Measurements from ENCODE around the gene C20orf144. TPM values are rescaled to one million over a fixed set of nuclear protein-coding genes. Genes with fewer than 3 reads are reported as not detected.
A peak's percentile ranks its signal among the peaks of the same experiment; 100 is the strongest.

The C20orf144 gene
- total RNA-seq, 4 donors from 2014 or later = not detected

DNA sequence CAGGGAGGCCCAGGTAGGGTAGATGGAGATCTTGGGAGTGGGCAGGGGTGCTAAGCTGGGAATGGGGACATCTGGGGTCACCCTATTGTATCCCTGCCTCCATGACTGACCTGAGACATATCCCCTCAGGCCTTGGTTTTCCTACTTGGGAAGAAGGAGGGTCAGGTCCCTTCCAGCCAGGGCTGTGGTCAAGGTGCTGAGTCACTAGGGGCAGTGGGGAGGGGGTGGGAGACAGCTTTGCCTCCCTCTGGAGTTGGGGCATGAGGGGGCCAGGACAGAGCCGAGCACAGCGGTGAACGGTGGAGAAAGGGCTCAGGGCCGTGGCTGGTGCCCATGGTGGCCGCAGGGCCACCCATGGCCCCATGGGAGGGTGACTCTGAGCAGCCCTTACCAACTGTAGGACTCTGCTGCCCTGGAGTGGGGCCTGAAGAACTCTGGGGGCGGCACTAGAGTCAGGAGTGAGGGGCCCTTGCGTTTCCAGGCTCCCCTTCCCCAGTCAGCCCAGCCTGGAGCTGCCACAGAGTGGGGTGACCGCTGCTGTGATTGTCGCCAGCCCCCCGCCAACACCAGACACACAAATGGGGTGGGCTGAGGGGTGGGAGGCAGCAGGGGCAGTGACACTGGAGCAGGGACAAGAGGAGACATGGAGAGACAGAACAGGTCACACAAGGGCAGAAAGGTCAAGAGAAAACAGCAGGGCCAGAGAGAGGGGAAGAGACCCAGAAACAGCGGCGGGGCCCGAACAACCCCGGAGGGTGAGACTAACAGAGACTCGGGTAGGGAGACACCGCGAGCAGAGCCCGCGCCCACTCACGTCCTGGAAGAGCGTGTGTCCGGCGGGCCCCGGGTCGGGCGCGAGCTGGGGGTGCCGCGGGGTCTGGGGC is 11.5 kb downstream of the C20orf144 start:
- no peak for TF ChIP-seq POLR2A (IDR thresholded peaks at IDR 0.05)
- TF ChIP-seq EP300 (IDR thresholded peaks at IDR 0.05) = no peak
- TF ChIP-seq, protein P1, sequence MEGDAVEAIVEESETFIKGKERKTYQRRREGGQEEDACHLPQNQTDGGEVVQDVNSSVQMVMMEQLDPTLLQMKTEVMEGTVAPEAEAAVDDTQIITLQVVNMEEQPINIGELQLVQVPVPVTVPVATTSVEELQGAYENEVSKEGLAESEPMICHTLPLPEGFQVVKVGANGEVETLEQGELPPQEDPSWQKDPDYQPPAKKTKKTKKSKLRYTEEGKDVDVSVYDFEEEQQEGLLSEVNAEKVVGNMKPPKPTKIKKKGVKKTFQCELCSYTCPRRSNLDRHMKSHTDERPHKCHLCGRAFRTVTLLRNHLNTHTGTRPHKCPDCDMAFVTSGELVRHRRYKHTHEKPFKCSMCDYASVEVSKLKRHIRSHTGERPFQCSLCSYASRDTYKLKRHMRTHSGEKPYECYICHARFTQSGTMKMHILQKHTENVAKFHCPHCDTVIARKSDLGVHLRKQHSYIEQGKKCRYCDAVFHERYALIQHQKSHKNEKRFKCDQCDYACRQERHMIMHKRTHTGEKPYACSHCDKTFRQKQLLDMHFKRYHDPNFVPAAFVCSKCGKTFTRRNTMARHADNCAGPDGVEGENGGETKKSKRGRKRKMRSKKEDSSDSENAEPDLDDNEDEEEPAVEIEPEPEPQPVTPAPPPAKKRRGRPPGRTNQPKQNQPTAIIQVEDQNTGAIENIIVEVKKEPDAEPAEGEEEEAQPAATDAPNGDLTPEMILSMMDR (IDR thresholded peaks at IDR 0.05) = no peak
- Histone ChIP-seq H3K9me3 (no peaks in the 10 kb centered on the region), H3K4me3 (peak overlapping the region; percentile 65 to 88 (median 69)), H3K36me3 (peaks cover 0 to 33% (median 0%) of the 10 kb centered on the region in 3 donors), H3K4me1 (peaks cover 0 to 52% (median 35%) of the 10 kb centered on the region in 4 donors), H3K27me3 (no peaks in the 10 kb centered on the region), H3K27ac (peak overlapping the region; percentile 87 to 93 (median 92))
- no peak for DNase-seq (ENCODE audit: low spot score in 2 of 2)
- 9 to 22% methylated on average over 8 to 29 of the region's 29 CpGs for WGBS, 2 donors

DNA sequence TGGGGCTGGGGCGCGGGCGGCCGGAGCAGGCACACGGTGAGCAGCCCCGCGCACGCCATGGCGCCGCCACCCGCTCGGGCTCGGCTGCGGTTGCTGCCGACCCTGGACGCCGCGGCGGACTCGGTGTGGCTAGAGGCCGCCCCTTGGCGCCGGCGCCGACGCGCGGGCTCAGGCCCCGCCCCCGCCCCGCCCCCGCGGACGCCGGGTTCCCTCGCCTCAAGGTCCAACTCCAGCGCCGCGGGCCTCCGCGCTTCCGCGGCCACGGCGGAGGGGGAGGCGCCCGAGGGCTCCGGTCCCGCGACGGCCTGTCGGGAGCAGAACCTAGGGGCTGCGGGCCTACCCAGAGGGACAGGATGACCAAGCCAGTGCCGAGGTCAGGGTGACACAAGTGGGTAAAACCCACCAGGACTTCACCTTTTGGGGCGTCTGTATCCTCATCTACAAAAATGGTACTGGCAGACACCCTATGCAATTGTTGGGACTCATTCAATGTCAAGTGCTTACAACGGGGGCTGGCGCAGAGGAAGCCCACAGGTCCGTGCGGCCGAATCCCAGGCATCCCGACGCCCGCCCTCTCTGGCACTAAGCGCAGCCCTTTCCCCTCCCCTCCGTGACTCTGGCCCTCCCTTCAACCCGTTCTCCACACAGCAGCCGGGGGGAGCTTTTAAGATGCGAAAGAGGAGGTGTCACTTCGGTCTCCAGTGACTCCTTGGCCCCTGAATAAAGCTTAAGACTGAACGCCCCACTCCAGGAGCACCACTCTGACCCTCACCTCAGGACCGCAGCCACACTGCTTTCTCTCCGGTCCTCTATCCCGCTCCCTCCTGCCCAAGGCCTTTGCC is 12.4 kb downstream of the C20orf144 start, which contains the start of gene NECAB3:
Gene NECAB3 (minus strand): TSS at position 135 of the 842 bp plus-strand sequence. CDS start 76 bp downstream, at position 59.
- Histone ChIP-seq H3K27me3 (no peaks in the 10 kb centered on the region), H3K27ac (peak within 1 kb of the TSS; percentile 87 to 100 (median 93)), H3K4me1 (peaks cover 0 to 52% (median 35%) of the 10 kb centered on the region in 4 donors), H3K4me3 (peak within 1 kb of the TSS; percentile 65 to 88 (median 69)), H3K36me3 (peaks cover 0 to 24% (median 0%) of the 10 kb centered on the region in 3 donors), H3K9me3 (no peaks in the 10 kb centered on the region)
- DNase-seq (ENCODE audit: low spot score in 2 of 2) = peak; percentile 78
- 5 to 6% methylated on average over 16 to 36 of the region's 73 CpGs for WGBS, 2 donors
- TF ChIP-seq POLR2A (IDR thresholded peaks at IDR 0.05) (peak; percentile 51 to 79), EP300 (IDR thresholded peaks at IDR 0.05) (peak in 1 of 2 donors; percentile 73)
- TF ChIP-seq, protein P1 (IDR thresholded peaks at IDR 0.05) = no peak

DNA sequence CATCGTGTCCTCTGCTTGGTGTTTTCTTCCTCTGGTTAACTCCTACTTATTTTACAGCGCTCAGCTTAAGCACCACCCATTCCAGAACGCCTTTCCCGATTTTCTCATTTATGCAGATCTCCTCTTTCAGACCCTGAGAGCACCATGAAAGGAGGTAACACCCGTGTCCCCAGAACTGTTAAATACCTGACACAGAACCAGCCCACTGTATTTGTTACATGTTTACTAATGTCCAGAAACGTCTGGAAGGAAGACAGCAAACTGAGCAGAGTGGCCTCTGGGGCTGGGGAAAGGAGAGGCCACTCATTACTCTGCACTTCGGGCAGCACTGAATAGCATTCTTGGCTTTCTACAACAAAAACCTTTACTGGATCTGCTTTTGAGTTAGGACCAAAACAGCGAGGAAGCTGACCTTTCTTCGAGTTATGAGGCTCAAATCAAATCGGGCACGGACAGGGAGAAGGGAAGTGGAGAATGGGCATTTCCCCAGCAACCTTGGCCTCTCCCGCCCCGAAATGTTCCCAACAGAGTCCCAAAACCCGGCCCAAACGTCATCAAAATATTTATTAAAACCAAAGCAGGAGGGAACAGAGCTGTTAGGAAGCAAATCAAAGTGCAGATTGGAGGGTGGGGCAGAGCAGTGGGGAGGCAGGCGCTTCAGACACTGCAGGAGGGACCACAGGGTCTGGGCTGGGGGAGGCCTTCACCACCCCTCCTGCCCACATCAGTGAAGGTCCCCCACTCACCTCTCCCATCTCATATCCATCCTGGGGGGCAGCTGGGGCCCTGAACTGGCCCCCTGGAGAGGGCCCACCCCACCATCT is 13.2 kb downstream of the C20orf144 start:
- H3K9me3 ChIP-seq = no peaks in the 10 kb centered on the region
- DNase-seq (ENCODE audit: low spot score in 2 of 2) = peak; percentile 59 to 79
- peaks cover 0 to 52% (median 35%) of the 10 kb centered on the region in 4 donors for H3K4me1 ChIP-seq
- peaks cover 0 to 16% (median 0%) of the 10 kb centered on the region in 3 donors for H3K36me3 ChIP-seq
- H3K27ac ChIP-seq = peak overlapping the region; percentile 87 to 100 (median 93)
- H3K4me3 ChIP-seq = peak overlapping the region in 3 of 4 donors; percentile 65 to 88 (median 67)
- WGBS, 2 donors = 13 to 22% methylated on average over 16 of the region's 16 CpGs
- TF ChIP-seq EP300 (IDR thresholded peaks at IDR 0.05) = peak in 1 of 2 donors; percentile 72
- TF ChIP-seq POLR2A (IDR thresholded peaks at IDR 0.05) = peak in 1 of 2 donors; percentile 52
- TF ChIP-seq, protein P1 (IDR thresholded peaks at IDR 0.05) = no peak
- H3K27me3 ChIP-seq = no peaks in the 10 kb centered on the region

DNA sequence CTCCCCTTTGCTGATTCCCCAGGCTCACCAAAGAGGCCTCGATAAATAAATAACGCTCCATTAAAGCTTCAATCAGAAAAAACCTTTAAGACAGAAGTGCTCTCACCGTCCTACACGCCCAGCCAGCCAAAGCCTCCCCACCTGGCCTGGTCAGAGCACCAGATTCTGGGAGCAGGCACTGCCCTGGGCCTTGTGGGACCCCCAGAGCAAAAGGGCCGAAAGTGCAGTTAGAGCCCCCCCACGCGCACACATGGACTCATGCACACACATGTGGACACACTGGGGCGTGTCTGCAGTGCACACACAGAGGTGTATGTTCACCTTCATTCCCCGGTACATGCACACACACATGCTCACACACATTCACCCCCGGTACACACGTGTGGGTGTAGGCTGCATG is 14.0 kb downstream of the C20orf144 start:
- Histone ChIP-seq H3K27ac (peak overlapping the region; percentile 87 to 100 (median 93)), H3K36me3 (peaks cover 0 to 8% (median 0%) of the 10 kb centered on the region in 3 donors), H3K9me3 (no peaks in the 10 kb centered on the region), H3K4me3 (no peak overlapping the region), H3K27me3 (no peaks in the 10 kb centered on the region), H3K4me1 (peaks cover 0 to 52% (median 35%) of the 10 kb centered on the region in 4 donors)
- TF ChIP-seq POLR2A (IDR thresholded peaks at IDR 0.05) (no peak), EP300 (IDR thresholded peaks at IDR 0.05) (no peak)
- TF ChIP-seq, protein P1 (IDR thresholded peaks at IDR 0.05) = no peak
- WGBS, 2 donors = 85 to 86% methylated on average over 8 to 11 of the region's 11 CpGs
- DNase-seq (ENCODE audit: low spot score in 2 of 2) = no peak
